ENCODE measurements around the gene UTS2R. TPM values are rescaled to one million over a fixed set of nuclear protein-coding genes. Genes with fewer than 3 reads are reported as not detected.

The UTS2R gene
- total RNA-seq, 1 donor from 2014 or later: not detected

DNA sequence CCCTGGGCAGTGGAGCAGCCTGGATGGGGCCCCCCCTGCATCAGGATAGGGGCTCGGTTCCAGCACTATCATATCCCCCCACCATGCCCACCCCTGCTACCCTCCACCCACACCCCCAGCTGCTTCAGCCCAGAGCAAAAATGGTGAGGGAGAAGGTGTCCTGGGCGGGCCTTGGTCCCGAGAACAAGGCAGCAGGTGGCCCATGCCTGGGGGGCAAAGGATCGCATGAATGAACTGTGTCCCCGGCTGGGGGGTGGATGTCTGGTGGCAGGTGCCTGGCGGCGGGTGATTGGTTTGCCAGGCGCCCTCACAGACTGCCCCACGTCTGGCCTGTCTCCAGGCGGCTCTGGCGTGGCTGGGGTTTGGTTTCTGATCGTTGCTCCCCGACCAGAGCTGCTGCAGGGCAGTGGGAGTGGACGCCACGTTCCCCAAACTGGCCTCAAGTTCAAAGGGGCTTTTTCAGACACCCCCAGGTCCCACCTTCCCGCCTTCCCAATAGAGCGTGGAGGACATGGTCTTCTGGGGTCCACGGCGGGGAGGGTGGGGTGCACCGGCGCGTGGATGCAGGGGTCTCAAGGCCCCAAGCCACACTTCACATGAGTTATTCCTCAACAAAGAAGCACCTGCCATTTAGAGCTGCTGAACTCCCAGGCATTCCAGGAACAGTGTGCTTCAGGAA is 12.6 kb downstream of the UTS2R start:
- DNase-seq (ENCODE audit: low spot score): no peak
- intact Hi-C loops (cut with DNase I): no loop called here
- no peak for ATAC-seq

DNA sequence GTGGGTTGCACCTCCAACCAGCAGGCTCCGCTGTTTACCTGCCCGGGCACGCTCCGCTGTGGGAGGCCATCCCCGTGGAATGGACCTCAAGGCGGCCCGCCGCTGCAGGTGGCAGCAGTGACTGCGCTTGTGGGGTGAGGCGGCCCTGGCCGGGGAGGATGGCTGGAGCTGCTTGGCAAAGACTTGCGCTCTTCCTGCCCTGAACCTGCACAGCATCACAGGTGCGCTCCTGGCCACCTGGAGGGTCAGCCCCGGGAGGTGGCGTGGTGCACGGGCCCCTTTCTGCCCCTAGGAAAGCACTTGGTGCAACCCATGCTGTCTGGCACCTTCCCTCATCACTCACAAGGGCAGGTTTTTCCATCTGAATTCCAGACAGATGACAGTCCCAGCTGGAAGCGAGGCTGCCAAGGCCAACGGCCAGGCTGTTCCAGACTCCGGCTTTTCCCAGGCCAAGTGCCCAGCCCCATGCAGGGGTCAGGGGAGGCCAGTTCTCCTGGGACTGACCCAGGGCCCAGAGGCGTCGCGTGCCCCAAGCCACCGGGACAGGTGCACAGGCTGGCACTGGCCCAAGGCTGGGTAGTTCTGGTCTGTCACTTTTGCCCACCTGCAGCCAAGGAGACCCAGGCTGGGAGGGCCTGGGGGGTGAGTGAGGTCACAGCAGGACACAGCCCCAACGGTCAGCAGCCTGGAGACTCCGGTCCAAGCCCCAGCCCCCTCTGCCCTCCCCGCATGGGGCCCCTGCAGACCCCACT is 13.3 kb downstream of the UTS2R start:
- DNase-seq (ENCODE audit: low spot score) (no peak), ATAC-seq (peak; percentile 59)
- intact Hi-C loops (cut with DNase I): no loop called here

DNA sequence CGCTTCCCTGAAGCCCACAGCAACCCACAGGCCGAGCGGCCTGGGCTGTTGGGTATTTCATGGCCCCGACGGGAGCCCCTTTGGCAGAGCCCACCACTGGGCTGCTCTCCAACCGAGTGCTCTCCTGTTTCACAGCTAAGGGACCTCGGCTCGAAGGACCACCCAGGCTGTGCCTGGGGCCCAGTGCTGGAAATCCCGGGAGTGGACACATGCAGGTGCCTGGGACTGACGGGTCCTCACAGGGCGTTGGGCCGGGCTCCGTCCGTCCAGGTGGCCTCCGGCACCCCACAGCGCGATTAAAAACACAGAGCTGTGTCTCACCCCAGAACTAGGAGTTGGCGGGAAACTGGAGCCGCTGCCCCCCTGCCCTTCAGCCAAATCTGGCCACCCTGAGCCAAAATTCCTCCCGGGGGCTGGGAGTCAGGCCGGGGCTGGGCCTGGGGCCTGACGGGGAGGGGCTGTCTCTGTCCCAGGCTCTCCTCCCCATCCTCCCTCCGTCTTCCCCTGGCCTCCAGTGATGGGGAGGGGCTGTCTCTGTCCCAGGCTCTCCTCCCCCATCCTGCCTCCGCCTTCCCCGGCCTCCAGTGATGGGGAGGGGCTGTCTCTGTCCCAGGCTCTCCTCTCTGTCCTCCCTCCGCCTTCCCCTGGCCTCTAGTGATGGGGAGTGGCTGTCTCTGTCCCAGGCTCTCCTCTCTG is 14.1 kb downstream of the UTS2R start:
- intact Hi-C loops (cut with DNase I): no loop called here
- ATAC-seq (peak; percentile 11), DNase-seq (ENCODE audit: low spot score) (no peak)

DNA sequence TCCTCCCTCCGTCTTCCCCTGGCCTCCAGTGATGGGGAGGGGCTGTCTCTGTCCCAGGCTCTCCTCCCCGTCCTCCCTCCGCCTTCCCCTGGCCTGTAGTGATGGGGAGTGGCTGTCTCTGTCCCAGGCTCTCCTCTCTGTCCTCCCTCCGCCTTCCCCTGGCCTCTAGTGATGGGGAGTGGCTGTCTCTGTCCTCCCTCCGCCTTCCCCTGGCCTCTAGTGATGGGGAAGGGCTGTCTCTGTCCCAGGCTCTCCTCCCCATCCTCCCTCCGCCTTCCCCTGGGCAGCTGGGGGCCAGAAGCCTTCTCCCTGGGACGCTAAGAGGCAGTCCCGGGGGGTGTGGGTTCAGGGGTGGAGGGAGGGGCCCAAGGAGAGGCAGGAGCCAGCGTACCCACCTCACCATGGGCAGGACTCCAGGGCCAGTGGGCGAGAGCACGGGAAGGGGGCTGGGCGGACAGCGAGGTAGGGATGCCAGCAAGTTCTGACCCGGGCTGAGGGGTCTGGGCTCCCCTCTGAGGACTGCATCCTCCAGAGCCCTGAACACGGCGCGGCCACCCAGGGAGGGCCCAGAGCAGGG is 14.8 kb downstream of the UTS2R start:
- intact Hi-C loops (cut with DNase I): no loop called here

DNA sequence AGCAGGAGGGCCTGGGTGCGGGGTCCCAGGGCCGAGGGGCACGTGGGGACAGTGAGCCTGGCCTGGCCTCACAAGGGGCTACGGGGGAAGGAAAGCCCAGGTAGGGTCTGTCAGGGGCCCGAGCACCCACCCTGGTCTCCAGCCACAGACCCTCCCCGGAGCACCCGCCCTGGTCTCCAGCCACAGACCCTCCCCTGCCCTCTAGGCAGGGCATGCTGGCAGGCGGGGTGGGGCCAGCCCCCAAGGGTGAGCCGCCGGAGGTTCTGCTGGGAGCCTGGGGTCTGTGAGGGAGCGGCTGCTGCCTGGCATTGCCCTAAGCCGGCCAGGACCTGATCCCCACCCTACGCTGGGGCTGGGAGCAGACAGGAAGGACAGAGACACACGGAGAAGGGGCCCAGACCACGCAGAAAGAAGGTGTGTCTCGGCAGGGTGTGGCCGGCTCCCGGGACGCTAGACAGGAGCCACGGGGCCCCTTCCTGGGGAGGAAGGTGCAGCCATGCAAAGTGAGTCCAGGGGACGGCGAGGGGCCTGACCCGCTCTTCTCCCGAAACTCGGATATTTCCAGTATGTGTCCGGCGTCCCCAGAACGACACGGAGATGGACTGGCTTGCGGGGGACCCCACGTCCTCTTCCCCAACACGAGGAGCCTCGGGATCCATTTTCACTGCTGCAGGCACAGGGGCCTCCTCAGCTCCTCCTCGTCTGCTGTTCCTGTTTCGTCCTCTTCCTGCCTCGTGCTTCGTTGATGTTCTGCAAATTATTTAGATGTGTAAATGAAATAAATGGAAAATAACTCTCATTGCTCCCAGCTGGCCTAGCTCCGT is 15.5 kb downstream of the UTS2R start:
- no peak for DNase-seq (ENCODE audit: low spot score)
- ATAC-seq: peak; percentile 1
- intact Hi-C loops (cut with DNase I): no loop called here

More for the DNA sequence above, 14.8 kb downstream of the UTS2R start:
- no peak for DNase-seq (ENCODE audit: low spot score)
- peak; percentile 47 for ATAC-seq

DNA sequence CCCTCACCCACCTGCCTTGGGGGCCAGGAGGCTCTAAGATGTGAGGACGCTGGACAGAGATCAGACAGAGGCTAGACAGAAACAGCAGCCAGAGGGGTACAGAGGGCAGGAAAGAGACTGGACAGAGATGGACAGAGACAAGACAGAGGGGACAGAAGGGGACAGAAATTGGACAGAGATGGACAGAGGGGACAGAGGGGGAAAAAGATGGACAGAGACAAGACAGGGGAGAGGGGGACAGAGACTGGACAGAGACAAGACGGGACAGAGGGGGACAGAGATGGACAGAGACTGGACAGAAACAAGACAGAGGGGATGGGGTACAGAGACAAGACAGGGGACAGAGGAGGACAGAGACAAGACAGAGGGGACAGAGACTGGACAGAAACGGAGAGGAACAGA is 16.1 kb downstream of the UTS2R start:
- intact Hi-C loops (cut with DNase I): no loop called here
- ATAC-seq (no peak), DNase-seq (ENCODE audit: low spot score) (no peak)

DNA sequence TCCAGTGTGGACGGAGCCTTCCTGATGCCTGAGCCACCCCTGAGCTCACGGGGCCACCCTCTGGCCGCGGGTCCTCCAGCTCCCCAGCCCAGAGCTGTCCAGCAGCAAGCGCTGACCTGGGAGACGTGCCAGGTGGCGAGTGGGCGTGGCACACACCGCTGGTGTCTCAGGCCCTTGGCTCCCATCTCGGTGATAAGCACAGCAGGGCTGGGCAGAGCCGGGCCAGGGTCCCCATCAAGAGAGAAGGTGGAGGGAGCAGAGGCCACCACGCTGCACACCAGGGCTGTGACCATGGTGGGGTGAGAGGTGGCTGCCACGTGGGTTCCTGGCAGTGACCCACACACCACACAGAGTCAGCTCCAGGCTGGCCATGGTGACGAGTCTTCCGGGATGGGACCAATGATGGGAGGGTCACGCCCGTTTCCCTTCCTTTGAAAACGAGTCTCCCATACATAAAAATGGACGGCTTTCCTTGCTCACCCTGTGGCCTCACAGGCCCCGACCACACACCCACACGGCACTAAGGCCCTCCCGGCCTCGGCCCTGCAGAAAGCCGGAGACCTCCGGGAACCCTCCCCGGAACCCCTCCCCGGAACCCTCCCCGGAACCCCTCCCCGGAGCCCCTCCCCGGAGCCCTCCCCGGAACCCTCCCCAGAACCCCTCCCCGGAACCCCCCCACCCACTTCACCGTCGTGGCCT is 16.8 kb downstream of the UTS2R start:
- ATAC-seq (no peak), DNase-seq (ENCODE audit: low spot score) (no peak)
- intact Hi-C loops (cut with DNase I): no loop called here

DNA sequence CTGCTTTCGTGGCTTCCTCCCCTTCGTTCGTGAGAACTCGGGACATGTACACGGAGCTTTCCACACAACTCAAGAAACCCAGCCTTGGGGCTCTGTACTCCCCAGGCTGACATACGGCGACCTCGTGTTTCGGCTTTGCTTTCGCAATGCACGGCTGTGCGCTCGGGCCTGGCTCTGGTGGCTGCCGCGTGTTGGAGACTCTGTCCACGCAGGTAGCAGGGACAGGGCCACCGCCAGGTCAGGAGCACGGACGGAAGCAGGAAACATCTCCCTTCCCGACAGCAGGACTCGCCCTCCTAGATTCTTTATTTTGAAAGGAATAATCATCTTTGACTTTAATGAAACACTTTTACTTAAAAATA is 17.3 kb downstream of the UTS2R start:
- DNase-seq (ENCODE audit: low spot score) (no peak), ATAC-seq (no peak)
- intact Hi-C loops (cut with DNase I): no loop called here

DNA sequence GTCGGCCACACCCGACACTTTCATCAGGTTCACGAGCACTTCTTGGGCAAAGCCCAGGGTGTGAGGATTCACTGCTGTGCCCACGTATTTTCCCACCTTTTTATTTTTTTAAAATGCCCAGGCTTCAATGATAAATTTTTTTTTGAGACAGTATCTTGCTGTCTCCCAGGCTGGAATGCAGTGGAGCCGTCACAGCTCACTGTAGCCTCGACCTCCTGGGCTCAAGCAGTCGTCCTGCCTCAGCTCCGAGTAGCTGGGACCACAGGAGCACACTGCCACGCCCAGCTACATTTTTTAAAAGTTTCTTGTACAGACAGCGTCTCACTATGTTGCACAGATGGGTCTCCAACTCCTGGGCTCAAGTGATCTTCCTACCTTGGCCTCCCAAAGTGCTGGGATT is 17.8 kb downstream of the UTS2R start:
- intact Hi-C loops (cut with DNase I): no loop called here
- DNase-seq (ENCODE audit: low spot score): no peak
- ATAC-seq: no peak

DNA sequence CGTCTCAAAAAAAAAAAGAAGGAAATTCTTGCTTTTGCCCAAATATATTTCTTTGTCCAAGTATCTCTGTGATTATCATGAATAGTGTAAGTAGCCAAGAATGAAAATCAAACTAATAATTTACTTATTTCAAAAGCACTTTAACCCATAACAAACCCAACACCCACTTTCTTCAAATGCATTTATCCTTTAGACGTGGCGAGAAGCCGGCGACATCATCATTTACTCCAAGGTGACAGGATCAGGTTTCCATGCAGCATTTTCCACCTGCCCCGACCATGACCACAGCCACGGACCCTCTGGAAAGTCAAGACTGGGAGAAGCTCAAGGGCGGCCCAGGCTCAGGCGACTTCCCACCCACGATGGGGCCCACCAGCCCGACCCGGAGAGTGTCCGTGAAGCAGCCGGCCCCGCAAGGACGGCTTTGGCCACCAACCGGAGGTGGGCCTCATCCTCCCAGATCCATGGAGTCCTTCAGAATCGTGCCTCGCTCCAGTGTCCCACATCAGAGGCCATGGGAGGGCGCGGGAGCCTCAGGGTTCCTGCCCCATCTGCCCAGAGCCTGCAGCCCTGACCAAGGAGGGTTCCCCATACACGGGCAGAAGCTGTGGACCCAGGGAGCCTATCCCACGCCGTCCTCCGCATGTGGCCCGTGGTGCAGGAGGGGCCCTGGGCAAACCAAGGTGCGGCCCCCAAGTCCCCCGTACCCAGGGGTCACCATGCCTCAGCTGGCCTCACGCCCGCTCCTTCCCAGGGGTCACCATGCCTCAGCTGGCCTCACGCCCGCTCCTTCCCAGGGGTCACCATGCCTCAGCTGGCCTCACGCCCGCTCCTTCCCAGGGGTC is 18.7 kb downstream of the UTS2R start:
- ATAC-seq (no peak), DNase-seq (ENCODE audit: low spot score) (no peak)
- intact Hi-C loops (cut with DNase I): no loop called here

DNA sequence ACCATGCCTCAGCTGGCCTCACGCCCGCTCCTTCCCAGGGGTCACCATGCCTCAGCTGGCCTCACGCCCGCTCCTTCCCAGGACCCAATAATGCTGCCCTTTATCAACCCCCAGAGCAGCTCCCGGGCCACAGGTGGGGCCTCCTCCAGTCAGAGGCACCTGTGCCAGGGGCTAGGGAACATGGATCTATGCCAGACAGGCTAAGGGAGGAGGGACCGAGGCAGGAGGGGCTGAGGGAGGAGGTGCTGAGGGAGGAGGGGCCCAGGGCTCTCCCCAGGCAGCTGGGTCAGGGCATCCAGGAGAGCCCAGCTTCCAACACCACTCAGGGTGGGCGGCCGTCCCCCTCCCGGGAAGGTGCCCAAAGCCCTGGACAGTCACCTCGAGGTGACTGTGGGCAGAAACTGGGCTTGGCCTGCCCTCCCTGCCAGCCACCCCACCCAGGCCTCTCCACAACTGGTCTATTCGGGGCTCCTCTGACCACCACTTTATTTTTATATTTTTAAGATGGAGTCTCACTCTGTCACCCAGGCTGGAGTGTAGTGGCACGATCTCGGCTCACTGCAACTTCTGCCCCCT is 19.4 kb downstream of the UTS2R start:
- intact Hi-C loops (cut with DNase I): no loop called here
- no peak for DNase-seq (ENCODE audit: low spot score)
- ATAC-seq: no peak

DNA sequence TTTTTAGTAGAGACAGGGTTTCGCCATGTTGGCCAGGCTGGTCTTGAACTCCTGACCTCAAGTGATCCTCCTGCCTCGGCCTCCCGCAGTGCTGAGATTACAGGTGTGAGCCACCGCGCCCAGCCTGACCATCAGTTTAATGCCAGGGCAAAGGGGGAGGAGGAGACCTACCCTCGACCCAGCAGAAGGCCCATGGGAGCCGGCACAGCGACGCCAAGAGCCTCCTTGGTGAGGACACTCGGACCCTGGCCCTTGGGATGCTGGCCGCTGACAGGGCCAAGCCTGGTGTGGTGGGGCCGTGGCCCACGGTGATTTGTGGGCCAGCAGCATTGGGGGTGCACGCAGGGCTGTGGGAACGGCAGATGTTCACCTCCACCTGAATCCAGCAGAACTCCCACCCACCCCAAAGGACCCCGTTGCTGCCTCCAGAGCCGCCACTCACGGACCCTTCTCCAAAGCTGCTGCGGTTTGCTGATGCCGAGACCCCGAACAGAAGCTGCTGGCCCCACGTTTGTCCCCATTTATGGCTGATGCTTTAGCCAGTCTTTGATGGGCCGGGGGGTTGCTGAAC is 20.0 kb downstream of the UTS2R start:
- no peak for ATAC-seq
- intact Hi-C loops (cut with DNase I): no loop called here
- no peak for DNase-seq (ENCODE audit: low spot score)

DNA sequence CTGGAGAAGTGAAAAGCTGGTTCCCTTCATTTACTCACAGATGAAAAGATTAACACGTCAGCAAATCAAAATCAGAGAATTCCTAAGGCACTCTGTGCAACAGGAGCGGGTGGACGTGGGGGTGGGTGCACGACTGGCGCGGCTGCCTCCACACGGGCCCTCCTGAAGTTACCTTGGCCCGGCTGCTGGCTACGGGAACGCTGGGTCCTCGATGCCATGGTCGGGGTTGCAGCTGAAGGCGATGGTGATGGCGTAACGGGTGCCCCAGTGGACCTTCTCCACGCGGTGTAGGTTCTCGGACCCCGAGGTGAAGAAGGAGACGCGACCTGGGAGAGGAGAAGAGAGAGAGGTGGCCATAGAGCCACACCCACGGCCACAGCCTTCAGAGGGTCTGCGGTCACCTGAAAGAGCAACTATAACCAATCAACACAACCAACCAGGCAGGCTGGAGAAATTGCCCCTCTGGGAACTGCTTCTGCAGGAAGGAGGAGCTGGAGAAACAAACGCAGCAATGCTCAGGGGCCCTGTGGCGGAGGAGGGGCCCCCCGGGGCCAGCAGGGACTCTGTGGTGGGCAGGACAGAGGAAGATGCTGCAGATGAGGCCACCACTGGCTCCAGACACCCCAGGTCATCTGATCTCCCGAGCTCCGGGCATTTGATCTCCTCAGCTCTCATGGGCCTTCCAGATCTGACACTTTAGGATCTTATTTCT is 20.8 kb downstream of the UTS2R start:
- ATAC-seq: no peak
- no peak for DNase-seq (ENCODE audit: low spot score)
- intact Hi-C loops (cut with DNase I): no loop called here

DNA sequence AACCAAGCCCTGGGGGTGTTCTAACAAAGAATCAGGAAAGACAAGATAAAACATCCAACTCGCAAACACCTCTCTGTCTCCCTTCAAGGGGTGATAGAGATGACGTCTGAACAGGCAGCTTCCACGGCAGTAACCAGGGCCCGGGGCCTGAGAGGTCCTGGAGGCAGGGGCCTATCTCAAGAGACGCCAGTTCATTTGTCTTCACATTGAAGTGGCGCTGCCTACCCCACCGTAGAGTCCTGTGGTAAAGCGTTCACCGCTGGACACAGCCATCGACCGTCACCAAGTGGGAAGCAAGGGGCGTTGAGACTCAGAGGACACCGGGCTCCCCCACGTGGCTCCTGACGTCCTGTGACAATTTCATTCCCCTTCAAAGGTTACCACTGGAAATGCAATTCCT is 21.4 kb downstream of the UTS2R start:
- ATAC-seq (no peak), DNase-seq (ENCODE audit: low spot score) (no peak)
- intact Hi-C loops (cut with DNase I): no loop called here

DNA sequence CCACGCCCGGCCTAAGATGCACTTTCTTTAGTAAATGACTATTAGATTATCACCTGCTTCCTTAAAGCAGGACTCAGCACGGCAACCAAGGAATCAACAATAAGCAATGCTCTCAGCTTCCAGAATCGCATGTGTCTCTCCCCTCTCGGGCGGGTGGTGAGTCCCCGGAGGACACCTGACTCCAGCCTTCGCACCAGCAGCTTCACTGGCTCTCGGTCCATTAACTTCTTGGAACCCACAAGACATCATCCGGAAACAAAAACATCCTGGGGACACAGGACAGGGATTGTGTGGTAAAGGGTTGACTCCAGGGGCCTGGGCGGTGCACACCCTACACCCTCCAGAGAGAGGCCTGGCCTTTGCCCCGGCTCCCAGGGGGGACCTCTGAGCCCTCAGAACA is 22.7 kb downstream of the UTS2R start:
- no peak for ATAC-seq
- no peak for DNase-seq (ENCODE audit: low spot score)
- intact Hi-C loops (cut with DNase I): no loop called here

DNA sequence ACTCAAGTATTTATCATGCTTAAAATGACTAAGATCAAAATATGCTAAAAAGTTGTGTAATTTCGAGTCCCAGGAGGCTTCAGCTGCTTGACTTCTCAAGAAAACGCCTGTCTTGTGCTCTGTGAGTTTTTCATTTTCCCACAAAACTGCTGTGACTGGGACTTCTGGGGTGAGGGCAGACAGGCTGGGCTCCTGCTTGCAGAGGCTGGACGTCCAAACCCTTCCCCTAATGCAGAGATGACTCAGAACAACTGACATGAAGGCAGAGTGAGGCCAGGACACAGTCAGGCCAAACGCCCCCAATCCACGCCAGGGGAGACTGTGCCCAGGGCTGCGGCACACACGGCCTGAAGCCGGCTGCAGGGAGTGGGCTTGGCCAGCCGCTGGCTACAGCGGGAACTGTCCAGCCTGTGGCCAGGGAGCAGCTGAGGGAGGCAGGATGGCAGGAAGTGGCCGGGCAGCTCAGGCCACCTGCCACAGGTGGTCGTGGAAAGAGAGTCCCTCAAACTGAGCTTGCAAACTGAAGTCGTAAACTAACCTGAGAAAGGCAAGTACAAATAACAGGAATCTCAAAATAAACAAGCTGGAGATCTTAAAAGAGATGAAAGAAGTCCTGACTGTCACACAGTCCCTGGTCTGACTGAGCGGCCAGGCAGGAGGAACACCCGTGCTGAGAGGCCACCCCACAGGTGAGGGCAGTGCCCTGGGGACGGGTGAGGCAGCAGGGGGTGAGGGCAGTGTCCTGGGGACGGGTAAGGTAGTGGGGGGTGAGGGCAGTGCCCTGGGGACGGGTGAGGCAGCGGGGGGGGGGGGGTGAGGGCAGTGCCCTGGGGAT is 25.3 kb downstream of the UTS2R start:
- ATAC-seq: peak; percentile 68
- no peak for DNase-seq (ENCODE audit: low spot score)
- intact Hi-C loops (cut with DNase I): no loop called here

All from sciatic nerve (tissue), 2 donors.